HG03565 (cell line): ENCODE measurements around the gene AMOTL2.

ENCODE experiments used
- ATAC-seq: cut with Tn5 transposase; IDR thresholded peaks from one replicate; pipeline ENCODE4 v1.9.1; 2021; ENCODE audit warnings: mild to moderate bottlenecking, moderate library complexity; ENCODE audit not compliant: unreplicated experiment

AMOTL2 gene

GRCh38 chr3:134317106-134317947, 56.9 kb downstream of the AMOTL2 start:
- no peak for ATAC-seq

- no peak for ATAC-seq
Measured at GRCh38 chr3:134315286-134316106, 58.8 kb downstream of the AMOTL2 start.

- no peak for ATAC-seq
Measured at GRCh38 chr3:134314588-134315285, 59.5 kb downstream of the AMOTL2 start.

GRCh38 chr3:134313847-134314587, 60.2 kb downstream of the AMOTL2 start:
- ATAC-seq, result no peak

GRCh38 chr3:134312873-134313846, 61.1 kb downstream of the AMOTL2 start:
- ATAC-seq, result no peak

- ATAC-seq, result no peak
Measured at GRCh38 chr3:134312072-134312872, 62.0 kb downstream of the AMOTL2 start.

GRCh38 chr3:134311693-134312071, 62.6 kb downstream of the AMOTL2 start:
- ATAC-seq, result no peak

GRCh38 chr3:134311265-134311664, 63.0 kb downstream of the AMOTL2 start:
- no peak for ATAC-seq

- ATAC-seq, result no peak
Measured at GRCh38 chr3:134309987-134310700, 64.1 kb downstream of the AMOTL2 start.

GRCh38 chr3:134308350-134308891, 65.8 kb downstream of the AMOTL2 start:
- no peak for ATAC-seq

- ATAC-seq, result no peak
Measured at GRCh38 chr3:134307425-134307824, 66.8 kb downstream of the AMOTL2 start.

- no peak for ATAC-seq
Measured at GRCh38 chr3:134306320-134306719, 67.9 kb downstream of the AMOTL2 start.
